NCI-H345 treated with DMSO at 0.1 percent for 48 hours (cell line): ENCODE results near the gene B3GNT9.

ENCODE experiments used
- DNase-seq: peaks from one replicate; lab custom pipeline; 2025; ENCODE audit not compliant: unreplicated experiment; lab: John Stamatoyannopoulos, UW

B3GNT9 gene, protein sequence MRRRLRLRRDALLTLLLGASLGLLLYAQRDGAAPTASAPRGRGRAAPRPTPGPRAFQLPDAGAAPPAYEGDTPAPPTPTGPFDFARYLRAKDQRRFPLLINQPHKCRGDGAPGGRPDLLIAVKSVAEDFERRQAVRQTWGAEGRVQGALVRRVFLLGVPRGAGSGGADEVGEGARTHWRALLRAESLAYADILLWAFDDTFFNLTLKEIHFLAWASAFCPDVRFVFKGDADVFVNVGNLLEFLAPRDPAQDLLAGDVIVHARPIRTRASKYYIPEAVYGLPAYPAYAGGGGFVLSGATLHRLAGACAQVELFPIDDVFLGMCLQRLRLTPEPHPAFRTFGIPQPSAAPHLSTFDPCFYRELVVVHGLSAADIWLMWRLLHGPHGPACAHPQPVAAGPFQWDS

DNA sequence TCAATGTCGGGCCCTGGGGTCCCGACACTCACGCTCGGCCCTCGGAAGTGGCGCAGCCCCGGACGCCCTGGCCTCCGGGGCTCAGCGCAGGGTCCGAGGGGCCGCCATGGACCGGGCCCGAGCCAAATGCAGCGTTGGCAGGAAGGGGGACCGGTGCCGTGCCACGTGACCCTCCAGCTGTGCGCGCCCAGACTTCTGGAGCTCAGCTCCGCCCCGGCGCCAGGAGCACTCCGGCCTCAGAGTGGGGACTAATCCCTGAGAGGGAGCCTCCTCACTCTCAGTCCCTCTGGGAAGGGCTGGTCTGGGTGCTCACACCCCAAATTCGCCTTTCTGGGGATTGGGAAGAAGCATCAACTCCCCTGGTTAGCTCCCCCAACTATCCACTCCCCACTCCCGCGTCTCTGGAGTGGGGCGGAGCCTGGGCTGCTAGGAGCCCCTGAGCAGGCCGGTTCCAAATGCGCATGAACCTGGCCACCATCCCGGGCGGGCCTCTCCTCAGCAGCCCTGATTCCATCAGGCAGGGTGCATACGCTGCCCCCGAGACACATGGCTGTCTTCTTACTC lies at the start of gene B3GNT9:
B3GNT9 (minus strand) TSS at position 166 of the 564 bp plus-strand sequence. CDS start 513 bp downstream, outside the sequence.
- DNase-seq: no peak

DNA sequence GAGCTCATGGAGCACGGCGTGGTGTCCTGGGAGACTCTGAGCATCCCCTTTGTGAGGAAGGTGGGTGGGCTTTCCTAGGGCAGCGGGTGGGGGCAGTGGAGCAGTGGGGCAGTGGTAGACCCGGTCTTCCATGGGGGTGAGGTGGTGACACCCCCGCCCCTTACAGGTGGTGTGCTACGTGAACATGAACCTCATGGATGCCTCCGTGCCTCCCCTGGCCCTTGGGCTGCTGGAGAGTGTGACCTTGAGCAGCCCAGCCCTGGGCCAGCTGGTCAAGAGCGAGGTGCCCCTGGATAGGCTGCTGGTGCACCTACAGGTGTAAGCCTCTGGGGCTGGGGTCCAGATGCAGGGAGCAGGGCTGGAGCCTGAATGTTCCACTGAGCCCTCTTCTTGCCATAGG lies 49.7 kb upstream of the B3GNT9 start:
- no peak for DNase-seq

DNA sequence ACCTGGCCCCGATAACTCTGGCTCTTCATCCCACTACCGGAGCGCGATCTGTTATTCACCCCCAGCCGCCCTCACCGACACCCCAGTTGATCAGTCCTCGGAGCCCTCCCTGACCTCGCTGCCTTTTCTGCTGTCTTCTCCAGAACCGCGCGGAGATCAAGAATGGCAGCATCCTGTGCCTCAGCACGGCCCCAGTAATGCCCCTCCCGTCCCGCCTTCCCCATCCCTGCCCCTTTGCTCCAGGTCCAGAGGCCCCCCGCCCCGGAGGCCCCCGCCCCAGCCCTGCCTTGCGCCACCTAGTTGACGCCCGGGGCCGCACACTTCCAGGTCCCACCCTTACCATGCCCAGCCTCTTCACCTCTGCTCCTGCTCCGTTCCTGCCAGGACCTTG lies 49.0 kb upstream of the B3GNT9 start:
- DNase-seq: no peak

DNA sequence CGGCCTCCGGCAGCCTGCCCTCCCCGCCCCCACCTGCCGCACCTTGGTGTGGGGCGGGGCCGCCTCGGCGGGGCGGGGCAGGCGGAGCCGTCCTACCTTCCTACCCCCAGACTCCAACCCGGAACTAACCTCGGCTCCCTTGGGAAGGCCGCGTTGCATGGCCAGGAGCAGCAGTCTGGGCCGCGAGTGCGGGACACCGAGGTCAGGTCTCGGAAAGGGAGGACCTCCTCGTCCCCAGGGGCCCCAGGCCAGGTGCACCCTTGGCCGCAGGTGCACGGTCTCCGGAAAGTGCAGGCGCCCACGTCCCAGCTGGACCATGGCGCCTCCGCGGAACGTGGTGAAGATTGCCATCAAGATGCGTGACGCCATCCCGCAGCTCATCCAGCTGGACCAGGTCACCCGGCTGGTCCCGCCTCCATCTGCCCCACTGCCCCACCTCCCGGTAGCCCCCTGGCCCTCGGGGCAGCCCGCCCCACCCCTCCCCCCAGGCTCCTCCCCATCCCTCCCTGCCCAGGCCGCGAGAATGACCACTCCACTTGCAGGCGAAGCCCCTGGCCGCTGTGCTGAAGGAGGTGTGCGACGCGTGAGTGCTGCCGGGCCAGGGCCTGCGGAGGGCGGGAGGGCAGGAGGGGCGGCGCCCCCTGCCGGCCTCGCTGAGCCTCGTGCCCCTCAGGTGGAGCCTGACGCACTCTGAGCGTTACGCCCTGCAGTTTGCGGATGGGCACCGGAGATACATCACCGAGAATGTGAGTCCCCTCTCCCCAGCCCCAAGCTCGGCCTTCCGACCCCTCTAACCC lies 48.4 kb upstream of the B3GNT9 start, which contains the start of gene ELMO3:
ELMO3 (plus strand) TSS at position 121 of the 797 bp plus-strand sequence; CDS start at position 317, 196 bp downstream.
- DNase-seq: peak; percentile 17

GRCh38 chr16:67198238-67198734 lies 47.5 kb upstream of the B3GNT9 start:
- DNase-seq: no peak

DNA sequence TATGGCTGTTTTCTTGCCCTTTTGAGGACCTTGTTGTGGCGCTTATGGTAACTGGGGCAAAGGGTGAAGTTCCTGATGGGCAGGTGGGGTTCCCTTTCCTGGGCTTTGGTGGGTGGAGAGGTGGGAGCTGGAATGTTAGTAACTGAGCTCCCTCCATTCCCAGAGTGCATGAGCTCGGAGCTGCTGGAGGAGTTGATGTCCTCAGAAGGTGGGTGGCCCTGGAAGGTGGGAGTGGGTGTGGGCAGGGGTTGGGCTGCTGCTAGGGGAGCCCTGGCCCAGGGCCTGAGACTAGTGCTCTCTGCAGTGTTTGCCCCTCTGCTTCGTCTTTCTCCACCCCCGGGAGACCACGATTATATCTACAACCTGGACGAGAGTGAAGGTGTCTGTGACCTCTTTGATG lies 46.9 kb upstream of the B3GNT9 start:
- DNase-seq: no peak

GRCh38 chr16:67196881-67197280 lies 46.1 kb upstream of the B3GNT9 start:
- DNase-seq: no peak

- DNase-seq: no peak
These were observed 44.9 kb upstream of the B3GNT9 start for GRCh38 chr16:67195676-67196075.

DNA sequence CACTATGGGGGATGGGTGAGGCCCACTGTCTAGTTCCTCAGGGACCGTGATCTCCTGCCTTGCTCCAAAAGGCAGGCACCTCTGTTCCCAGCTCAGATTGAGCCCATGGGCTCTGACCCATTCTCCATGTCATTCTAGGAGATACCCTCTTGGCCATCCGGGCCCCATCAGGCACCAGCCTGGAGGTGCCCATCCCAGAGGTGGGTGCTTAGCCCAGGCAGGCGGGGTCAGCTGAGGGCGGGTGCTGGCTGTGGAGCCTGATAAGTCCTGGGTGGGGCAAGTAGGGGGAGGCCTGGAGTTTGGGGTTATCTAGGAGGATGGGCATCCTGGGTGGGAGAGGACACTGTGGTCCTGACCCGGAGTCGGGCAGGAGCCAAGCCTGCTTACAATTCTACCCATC lies 43.5 kb upstream of the B3GNT9 start:
- no peak for DNase-seq

DNA sequence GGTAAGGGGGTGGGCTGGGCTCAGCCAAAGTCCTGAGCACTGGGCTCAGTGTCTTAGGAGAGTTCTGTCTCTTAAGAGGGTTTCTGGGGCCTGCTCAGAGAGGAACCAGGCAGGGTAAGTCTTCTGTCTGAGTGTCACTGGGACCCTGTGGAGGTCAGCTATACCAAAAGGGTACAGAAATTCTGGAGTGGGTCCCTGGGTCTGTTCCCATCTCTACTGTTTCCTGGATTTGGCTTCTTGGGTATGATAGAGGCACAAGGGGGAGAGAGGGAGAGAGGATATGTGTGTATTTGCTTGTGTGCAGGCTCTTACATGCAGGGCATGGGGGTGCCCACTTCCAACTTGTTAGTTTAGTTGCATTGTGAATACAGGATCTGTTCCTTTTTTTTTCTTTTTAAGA lies 42.7 kb upstream of the B3GNT9 start:
- DNase-seq: no peak

- no peak for DNase-seq
These were observed 42.1 kb upstream of the B3GNT9 start for GRCh38 chr16:67192781-67193361.

GRCh38 chr16:67191995-67192681 lies 41.3 kb upstream of the B3GNT9 start, which contains the start of gene E2F4:
Gene E2F4 (plus strand): TSS chr16:67192155. CDS start chr16:67192228, 73 bp downstream.
- peak; percentile 51 for DNase-seq

DNA sequence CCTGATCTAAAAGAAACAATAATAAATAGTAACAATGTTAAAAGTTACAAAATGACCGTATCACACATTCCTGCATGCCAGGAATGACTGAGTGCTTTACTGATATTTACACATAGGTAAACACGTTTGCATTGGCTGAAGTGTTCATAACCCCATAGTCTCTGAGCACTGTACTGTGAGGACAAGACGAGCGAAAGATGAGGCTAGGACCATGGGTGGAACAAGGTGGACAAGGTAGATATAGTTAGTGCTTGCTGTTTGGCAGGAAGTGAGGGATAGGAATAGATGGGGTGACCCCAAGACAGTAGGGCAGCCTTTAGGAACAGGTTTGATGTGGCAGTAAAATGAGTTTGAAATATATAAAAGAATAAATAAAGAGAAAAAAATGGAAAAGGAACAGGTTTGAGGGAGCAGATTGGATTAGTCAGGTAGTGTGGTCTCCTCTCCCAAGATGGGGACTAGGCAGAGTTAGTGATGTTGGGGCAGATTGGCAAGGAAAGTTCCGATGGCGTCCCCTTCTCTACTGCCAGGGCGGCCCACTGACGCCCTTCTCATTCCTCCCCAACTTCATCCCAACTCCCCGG lies 40.7 kb upstream of the B3GNT9 start:
- DNase-seq: no peak

- no peak for DNase-seq
These were observed 39.9 kb upstream of the B3GNT9 start for GRCh38 chr16:67190448-67191399.

DNA sequence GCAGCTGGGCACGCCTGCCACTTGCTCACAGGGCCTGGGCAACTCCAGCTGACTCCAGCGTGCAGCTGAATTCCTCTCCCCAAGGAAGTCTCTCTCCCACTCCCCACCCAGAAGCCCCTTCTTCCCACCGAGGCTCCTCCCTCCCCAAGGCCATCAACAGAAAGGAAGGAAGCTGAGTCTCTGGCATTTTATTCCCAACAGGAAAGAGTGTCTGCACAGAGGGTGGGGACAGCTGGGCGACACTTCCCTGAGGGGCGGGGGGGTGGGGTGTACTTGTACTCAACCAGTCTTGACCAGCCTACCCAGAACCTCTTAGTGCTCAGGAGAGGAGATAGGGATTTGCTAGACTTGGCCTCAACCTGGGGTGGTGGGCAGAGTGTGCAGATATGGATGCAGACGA lies 39.2 kb upstream of the B3GNT9 start, which contains the start of gene EXOC3L1:
EXOC3L1 (minus strand) TSS at position 96 of the 400 bp plus-strand sequence. CDS start 460 bp downstream, outside the sequence.
- no peak for DNase-seq

- DNase-seq: no peak
These were observed 38.0 kb upstream of the B3GNT9 start for GRCh38 chr16:67188798-67189197.

DNA sequence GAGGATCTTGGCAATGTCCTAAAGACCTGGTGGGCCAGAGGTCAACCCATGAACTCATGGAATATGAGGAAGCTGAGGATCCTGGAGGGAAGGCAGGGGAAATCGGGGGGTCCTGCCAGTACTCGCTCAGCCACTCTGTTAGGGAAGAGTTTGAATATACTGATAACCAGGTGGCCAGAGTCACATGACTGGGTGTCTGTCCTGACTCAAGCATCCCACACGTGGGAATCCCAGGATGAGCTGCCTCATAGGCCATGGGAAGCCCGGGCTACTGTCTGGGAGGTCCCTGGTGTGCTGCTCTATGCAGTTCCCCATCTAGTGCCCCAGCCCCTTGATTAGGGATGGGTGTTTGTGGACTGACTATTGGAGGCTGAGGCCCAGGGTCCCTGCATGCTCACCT lies 37.5 kb upstream of the B3GNT9 start:
- DNase-seq: no peak

DNA sequence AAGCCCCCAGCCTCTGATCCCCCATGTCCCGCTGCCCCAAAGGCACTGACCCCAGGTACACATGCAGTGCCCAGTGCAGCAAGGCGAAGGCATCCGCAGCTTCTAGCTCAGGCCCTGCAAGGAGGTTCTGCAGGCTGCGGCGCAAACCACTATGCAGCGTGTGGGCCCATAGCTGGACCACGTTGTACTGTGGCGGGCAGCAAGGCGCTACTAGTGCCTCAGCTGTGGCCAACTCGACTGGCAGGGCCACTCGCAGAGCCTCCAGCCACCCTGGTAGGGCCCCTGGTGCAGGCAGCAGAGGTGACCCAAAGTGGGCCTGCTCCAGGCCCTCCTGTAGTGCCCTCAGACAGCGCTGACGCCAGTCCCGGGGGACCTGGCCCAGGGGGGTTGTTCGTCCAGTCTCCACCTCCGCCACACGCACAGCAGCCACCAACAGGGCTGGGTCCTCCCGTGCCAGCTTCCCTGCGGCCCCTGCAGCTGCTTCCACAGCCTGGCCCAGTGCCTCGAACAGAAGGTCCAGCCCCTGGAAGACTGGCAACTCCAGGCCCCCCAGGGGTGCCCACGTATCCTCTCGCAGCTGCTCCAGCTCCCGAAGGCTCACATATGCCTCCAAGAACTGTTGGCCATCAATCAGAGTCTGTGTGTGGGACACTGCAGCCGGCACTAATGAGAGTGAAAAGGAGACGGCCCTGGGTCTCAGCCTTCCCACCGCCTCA lies 36.5 kb upstream of the B3GNT9 start:
- no peak for DNase-seq
